ENCODE results near the gene UBAP1. TPM values are rescaled to one million over a fixed set of nuclear protein-coding genes. Genes with fewer than 3 reads are reported as not detected.

UBAP1 gene
- total RNA-seq, 2 donors from 2014 or later, result 36.4 to 39.8 TPM

DNA sequence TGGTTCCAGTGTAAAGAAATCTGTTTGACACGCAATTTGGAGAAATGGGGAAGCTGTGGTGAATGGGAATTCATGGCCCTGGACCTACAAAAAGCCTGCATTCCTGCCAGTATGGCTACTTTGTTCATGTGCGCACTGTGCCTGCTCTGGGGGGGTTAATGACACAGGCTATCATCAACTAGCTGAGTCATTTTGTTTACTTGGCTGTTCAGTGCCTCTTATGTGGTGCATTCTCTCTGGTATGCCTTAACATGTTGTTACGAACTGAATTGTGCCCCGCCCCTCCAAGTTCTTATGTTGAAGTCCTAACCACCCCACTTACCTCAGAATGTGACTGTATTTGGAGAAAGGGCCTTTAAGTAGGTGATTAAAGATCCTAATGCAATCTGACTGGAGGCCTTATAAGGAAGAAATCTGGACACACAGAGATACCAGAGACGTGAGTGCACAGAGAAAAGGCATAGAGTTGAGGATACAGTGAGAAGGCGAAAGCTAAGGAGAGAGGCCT is 20.4 kb upstream of the UBAP1 start:
- WGBS, 2 experiments (ENCODE audit: insufficient coverage in 1 of 2, insufficient read length in 1 of 2), result 84 to 89% methylated on average over 4 to 6 of the region's 6 CpGs
- no peak overlapping the region for H3K4me3 ChIP-seq (ENCODE audit: low read length)
- no peak overlapping the region for H3K27ac Mint-ChIP-seq
- no peak for DNase-seq
- no peaks in the 10 kb centered on the region for H3K9me3 Mint-ChIP-seq
- H3K27me3 ChIP-seq (ENCODE audit: control insufficient read depth, insufficient read depth, low read length, poor library complexity, severe bottlenecking), result no peaks in the 10 kb centered on the region
- no peaks in the 10 kb centered on the region for H3K36me3 Mint-ChIP-seq (ENCODE audit: low read depth)
- H3K27ac ChIP-seq (ENCODE audit: low read depth, low read length), result no peak overlapping the region
- H3K9me3 ChIP-seq (ENCODE audit: control insufficient read depth, low read length), result no peaks in the 10 kb centered on the region
- H3K4me1 Mint-ChIP-seq, result peaks cover 2% of the 10 kb centered on the region
- H3K36me3 ChIP-seq (ENCODE audit: control insufficient read depth, insufficient read depth, low read length), result no peaks in the 10 kb centered on the region
- peaks cover 2% of the 10 kb centered on the region for H3K4me1 ChIP-seq (ENCODE audit: control insufficient read depth, insufficient read depth, low read length)
- H3K4me3 Mint-ChIP-seq, result no peak overlapping the region
- no peaks in the 10 kb centered on the region for H3K27me3 Mint-ChIP-seq (ENCODE audit: insufficient read depth)
- TF ChIP-seq, protein P1, sequence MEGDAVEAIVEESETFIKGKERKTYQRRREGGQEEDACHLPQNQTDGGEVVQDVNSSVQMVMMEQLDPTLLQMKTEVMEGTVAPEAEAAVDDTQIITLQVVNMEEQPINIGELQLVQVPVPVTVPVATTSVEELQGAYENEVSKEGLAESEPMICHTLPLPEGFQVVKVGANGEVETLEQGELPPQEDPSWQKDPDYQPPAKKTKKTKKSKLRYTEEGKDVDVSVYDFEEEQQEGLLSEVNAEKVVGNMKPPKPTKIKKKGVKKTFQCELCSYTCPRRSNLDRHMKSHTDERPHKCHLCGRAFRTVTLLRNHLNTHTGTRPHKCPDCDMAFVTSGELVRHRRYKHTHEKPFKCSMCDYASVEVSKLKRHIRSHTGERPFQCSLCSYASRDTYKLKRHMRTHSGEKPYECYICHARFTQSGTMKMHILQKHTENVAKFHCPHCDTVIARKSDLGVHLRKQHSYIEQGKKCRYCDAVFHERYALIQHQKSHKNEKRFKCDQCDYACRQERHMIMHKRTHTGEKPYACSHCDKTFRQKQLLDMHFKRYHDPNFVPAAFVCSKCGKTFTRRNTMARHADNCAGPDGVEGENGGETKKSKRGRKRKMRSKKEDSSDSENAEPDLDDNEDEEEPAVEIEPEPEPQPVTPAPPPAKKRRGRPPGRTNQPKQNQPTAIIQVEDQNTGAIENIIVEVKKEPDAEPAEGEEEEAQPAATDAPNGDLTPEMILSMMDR (conservative IDR thresholded peaks at IDR 0.05), result no peak
- no peak overlapping the region for H3K9ac ChIP-seq (ENCODE audit: extremely low read depth, low read length, poor library complexity, severe bottlenecking)

DNA sequence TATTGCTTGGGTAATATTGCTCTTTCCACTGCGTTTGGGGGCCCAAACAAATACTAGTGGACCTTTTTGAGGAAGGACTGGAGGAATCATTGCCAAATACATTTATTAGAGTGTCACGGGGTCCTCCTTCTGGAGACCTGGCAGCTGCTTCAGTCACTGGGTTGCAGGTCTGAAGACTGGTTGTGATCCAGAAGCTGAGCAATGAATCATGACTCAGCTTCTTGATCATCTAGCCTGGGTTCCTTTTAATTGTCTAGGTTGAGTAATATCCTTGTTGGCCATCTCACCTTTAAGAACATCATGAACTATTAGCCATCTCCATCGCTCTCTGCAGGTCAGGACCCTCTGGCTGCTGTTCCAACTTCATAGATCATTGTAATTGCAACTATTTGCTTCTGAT is 15.4 kb upstream of the UBAP1 start:
- Histone ChIP-seq H3K4me3 (ENCODE audit: low read length) (no peak overlapping the region), H3K9me3 (ENCODE audit: control insufficient read depth, low read length) (no peaks in the 10 kb centered on the region), H3K4me1 (ENCODE audit: control insufficient read depth, insufficient read depth, low read length) (no peaks in the 10 kb centered on the region), H3K27me3 (ENCODE audit: control insufficient read depth, insufficient read depth, low read length, poor library complexity, severe bottlenecking) (no peaks in the 10 kb centered on the region), H3K9ac (ENCODE audit: extremely low read depth, low read length, poor library complexity, severe bottlenecking) (no peak overlapping the region), H3K27ac (ENCODE audit: low read depth, low read length) (no peak overlapping the region), H3K36me3 (ENCODE audit: control insufficient read depth, insufficient read depth, low read length) (no peaks in the 10 kb centered on the region)
- Mint-ChIP-seq H3K27me3 (ENCODE audit: insufficient read depth) (no peaks in the 10 kb centered on the region), H3K27ac (no peak overlapping the region), H3K9me3 (no peaks in the 10 kb centered on the region), H3K4me3 (no peak overlapping the region), H3K4me1 (no peaks in the 10 kb centered on the region), H3K36me3 (ENCODE audit: low read depth) (no peaks in the 10 kb centered on the region)
- TF ChIP-seq, protein P1 (conservative IDR thresholded peaks at IDR 0.05), result no peak
- 69 to 74% methylated on average over 3 of the region's 3 CpGs for WGBS, 2 experiments (ENCODE audit: insufficient coverage in 1 of 2, insufficient read length in 1 of 2)
- DNase-seq, result no peak

DNA sequence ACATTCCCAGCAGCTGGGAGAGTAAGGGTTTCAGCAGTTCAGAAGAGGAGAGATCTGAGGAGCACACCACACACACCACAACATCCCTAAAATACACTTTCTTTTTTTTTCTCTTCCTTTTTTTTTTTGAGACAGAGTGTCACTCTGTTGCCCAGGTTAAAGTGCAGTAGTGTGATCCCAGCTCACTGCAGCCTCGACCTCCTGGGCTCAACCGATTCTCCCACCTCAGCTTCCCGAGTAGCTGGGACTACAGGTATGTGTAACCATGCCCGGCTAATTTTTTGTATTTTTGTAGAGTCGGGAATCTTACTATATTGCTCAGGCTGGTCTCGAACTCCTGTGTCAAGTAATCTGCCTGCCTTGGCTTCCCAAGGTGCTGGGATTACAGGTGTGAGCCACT is 9.7 kb upstream of the UBAP1 start:
- H3K4me1 ChIP-seq (ENCODE audit: control insufficient read depth, insufficient read depth, low read length), result no peaks in the 10 kb centered on the region
- H3K27me3 ChIP-seq (ENCODE audit: control insufficient read depth, insufficient read depth, low read length, poor library complexity, severe bottlenecking), result no peaks in the 10 kb centered on the region
- no peaks in the 10 kb centered on the region for H3K9me3 ChIP-seq (ENCODE audit: control insufficient read depth, low read length)
- H3K9ac ChIP-seq (ENCODE audit: extremely low read depth, low read length, poor library complexity, severe bottlenecking), result no peak overlapping the region
- no peak overlapping the region for H3K4me3 ChIP-seq (ENCODE audit: low read length)
- Mint-ChIP-seq H3K4me3 (no peak overlapping the region), H3K9me3 (no peaks in the 10 kb centered on the region), H3K36me3 (ENCODE audit: low read depth) (no peaks in the 10 kb centered on the region), H3K27me3 (ENCODE audit: insufficient read depth) (no peaks in the 10 kb centered on the region), H3K4me1 (no peaks in the 10 kb centered on the region), H3K27ac (no peak overlapping the region)
- WGBS, 2 experiments (ENCODE audit: insufficient coverage in 1 of 2, insufficient read length in 1 of 2), result 93 to 94% methylated on average over 6 of the region's 6 CpGs
- H3K36me3 ChIP-seq (ENCODE audit: control insufficient read depth, insufficient read depth, low read length), result no peaks in the 10 kb centered on the region
- DNase-seq, result no peak
- H3K27ac ChIP-seq (ENCODE audit: low read depth, low read length), result no peak overlapping the region
- TF ChIP-seq, protein P1 (conservative IDR thresholded peaks at IDR 0.05), result no peak

Measured in endodermal cell (in vitro differentiated cells).